ENCODE measurements around the gene STK38L.
"Not testable (repeated sequence)": the region's sequence is repeated elsewhere in the genome, so short reads cannot be mapped to it uniquely, and the experiment has no call there.

Gene STK38L

DNA sequence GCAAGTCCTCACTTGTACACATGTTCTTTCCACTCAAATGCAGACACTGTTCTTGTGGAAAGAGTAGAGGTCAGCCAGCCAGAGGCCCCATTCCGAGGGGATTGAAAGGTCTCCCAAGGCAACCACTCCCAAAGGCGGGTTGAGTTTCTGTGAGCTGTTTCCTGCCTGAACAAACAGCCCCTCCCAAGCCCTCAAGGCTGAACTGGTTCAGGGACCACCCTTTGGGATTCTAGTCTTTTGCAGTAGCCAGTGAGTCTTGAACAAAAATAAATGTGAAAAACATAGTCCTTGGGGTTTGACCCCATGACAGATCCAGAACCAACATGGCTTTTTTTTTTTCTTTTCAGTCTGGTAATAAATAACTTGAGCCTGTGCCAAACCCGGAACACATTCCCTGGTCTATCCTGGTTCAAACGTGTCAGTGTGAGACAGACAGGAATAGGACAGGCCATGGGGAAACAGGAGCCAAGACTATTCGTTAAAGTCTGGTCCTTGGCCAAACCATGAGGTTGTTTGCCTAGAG lies 17.6 kb upstream of the STK38L start:
- no peak for DNase-seq (ENCODE audit: low spot score)

- DNase-seq (ENCODE audit: low spot score), result no peak
These were observed 14.7 kb upstream of the STK38L start for GRCh38 chr12:27229367-27229766.

DNA sequence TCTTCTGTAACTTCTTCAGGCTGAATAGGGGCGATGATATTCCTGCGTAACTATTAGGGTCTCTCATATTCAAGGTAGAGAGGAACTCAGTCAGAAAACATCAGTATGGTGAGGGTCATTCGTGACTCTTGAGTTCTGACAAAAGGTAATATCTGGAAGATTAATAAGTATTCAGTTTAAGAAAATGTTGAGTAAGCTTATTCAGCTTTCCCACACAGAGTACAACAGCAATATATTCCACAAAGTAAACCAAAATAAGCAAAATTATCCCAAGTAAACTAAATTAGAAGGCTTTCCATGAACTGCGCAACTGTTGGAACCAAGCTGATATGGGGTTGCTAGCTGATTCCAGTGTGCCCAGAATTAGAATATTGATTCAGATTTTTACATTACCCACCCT lies 12.7 kb upstream of the STK38L start:
- DNase-seq (ENCODE audit: low spot score), result not testable (repeated sequence)

- no peak for DNase-seq (ENCODE audit: low spot score)
These were observed 10.3 kb upstream of the STK38L start for GRCh38 chr12:27233814-27234213.

DNA sequence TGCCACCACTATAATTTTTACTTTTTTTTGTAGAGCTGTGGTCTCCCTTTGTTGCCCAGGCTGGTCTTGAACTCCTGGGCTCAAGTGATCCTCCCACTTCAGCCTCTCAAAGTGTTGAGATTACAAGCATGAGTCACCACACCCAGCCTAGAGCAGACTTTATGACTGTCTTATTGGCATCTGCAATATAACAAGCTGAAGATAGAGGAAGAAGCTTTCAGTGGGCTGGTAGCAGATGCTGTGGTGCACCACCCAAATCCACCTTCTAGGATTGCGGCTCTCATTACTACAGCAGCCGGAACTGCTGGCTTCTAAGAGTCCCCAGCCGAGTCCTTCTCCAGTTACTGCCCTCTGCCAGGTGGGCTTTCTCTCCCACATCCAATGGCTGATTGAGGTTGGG lies 7.6 kb upstream of the STK38L start:
- no peak for DNase-seq (ENCODE audit: low spot score)

DNA sequence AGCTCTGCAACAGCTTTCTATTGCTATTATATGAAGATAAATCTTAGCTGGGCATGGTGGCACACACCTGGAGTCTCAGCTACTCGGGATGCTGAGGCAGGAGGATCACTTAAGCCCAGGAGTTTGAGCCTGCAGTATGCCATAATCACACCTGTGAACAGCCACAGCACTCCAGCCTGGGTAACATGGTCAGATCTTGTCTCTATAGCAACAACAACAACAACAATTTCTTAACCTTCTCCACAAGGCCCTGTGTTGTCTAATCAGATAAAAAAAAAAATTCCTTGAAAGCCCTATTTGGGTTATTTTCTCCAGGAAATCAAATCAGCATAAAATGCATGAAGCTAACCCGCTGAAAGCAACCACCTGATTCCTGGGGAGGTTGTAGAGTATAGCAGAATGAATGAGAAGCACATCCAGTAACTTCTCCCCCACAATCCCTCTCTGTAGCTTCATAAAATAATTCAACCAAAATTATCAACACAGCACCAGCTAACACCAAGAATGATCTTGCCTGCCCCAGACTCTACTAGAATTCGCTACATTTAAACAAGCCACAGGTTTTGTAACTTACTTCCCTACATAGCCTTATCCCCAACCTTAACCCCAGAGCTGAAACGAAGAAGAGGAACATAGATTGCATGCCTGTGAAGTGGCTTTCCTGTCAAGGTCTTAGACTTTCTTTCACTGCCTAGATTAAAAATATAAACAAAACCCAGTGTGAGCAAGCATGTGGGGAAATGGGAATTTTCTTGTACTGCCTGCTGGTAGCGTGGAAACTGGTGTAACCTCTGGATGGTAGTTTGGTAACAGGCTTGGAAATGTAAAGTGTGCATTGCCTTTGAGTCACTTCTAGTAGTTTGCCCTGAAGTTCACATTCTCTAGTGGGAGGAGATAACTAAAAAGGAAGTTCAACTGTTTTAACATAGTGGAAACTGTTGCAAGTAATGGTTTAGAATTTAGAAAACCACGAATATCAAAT lies 6.0 kb upstream of the STK38L start:
- DNase-seq (ENCODE audit: low spot score), result peak; percentile 41

DNA sequence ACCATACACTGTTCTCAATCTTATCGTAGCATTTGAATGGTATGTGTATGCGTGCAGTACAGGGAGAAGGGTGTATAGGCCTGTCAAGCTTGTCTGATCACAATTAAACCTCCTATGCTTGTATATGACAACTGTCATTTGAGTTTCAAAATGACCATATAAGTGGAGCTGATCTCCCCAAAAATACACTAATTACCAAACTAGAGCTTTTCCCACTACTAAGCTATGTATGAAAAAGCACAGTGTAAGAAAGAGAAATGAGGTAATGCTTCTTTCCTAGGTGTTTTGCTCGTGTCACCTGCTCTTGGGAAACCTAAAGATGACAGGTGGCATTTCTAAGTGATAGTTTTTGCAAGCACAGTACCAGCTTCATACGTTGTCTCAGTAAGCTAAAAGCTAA lies 1.1 kb upstream of the STK38L start:
- DNase-seq (ENCODE audit: low spot score), result no peak

GRCh38 chr12:27244689-27245488 lies 803 bp downstream of the STK38L start:
- no peak for DNase-seq (ENCODE audit: low spot score)

DNA sequence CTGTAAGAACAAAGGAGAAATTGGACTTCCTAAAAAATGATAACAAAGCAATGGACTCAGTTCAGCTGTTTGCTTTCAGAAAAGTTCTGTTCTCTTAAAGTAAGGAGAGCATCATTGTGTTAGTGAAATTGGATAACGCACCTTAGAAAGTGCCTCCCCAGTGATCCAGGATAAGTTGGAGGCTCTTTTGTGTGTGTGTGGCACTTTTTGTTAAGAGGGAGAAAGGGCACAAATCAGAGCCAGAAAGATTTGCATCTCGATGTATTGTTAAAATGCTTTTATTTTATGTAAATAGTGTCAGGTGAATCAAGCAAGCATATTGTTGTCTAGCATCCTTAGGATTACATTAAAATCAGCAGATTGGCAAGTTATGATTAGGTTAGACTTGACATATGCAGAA lies 2.1 kb downstream of the STK38L start:
- no peak for DNase-seq (ENCODE audit: low spot score)

- DNase-seq (ENCODE audit: low spot score), result no peak
These were observed 2.7 kb downstream of the STK38L start for GRCh38 chr12:27246774-27247173.

- no peak for DNase-seq (ENCODE audit: low spot score)
These were observed 8.8 kb downstream of the STK38L start for GRCh38 chr12:27252934-27253333.

- DNase-seq (ENCODE audit: low spot score), result no peak
These were observed 9.3 kb downstream of the STK38L start for GRCh38 chr12:27253347-27253746.

- no peak for DNase-seq (ENCODE audit: low spot score)
These were observed 11.7 kb downstream of the STK38L start for GRCh38 chr12:27255806-27256205.

GRCh38 chr12:27257104-27257843 lies 13.2 kb downstream of the STK38L start:
- DNase-seq (ENCODE audit: low spot score), result no peak

- DNase-seq (ENCODE audit: low spot score), result no peak
These were observed 16.7 kb downstream of the STK38L start for GRCh38 chr12:27260746-27261145.

DNA sequence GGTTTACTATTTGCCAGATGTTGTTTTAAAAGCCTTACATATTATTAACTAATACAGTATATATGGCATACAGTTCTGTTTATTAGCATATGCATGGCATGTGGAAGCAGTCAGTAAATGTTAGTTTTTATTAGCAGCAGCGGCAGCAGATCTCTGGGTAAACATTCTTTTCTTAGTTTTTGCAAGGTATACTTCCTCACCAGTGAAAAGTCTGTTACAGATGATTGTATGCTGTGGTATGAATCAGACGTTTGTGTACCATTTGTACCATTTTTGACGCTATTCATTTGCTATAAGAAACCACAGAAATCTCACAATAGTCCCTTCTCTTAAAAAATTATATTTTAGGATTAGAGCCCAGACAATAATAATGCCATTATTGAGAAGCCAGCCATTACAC lies 17.8 kb downstream of the STK38L start:
- DNase-seq (ENCODE audit: low spot score), result no peak

DNA sequence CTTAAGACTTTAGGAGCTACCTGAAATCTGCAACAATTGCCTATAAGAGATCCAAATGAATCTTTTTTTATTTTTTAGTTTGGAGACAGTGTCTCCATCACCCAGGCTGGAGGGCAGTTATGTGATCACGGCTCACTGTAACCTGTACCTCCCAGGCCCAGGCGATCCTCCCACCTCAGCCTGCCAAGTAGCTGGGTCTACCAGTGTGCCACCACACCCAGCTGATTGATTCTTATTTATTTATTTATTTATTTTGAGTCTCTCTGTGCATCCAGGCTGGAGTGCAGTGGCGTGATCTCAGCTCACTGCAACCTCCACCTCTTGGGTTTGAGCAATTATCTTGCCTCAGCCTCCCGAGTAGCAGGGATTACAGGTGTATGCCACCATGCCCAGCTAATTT lies 26.1 kb downstream of the STK38L start:
- DNase-seq (ENCODE audit: low spot score), result no peak

GRCh38 chr12:27271206-27271605 lies 27.1 kb downstream of the STK38L start:
- DNase-seq (ENCODE audit: low spot score), result no peak

DNA sequence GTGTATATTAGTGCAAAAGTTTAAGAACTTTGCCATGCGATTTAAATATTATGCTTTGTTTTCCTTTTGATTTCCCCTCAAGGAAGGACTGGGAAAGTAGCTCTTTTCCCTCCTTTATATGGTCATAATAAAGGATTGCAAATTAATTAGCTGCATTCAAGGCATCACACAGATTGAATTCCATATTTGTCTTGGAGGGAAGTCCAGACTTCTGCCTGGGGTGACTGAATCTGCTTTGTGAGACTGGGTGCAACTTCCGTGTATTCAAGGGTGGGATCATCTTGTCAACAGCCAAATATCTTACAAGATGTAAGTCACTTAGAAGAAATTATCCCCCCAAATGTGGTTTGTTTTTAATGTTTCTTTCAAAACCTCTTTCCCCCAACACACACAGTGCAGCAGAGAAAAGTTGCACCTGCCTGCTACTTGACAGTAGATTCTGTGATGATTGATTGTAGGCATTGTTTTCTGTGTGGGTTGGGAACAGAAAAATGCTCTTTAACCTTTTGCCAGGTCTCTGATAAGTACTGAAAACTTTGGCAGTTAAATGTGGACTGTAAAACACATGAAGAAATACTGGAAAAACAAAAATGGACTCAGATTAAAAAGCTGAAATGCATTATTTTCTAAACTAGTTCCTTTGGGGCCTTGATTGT lies 28.4 kb downstream of the STK38L start:
- no peak for DNase-seq (ENCODE audit: low spot score)

DNA sequence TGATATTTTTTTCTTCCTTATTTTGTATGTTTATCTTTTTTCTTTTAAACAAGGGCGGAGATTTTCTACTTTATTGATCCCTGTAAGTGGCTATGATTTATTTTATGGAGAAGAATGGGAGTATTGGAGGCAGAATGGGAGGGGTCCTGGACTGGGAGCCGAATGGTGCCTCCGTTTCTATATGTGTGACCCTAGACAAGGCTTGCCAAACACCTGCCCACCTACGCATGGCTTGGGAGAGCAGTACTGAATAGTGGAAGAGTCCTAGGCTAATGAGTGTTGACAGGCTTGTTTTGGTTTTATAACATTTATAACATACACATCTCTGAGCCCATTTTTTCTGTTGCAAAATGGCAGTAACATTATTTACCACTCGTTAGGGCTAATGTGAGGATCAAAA lies 29.0 kb downstream of the STK38L start:
- DNase-seq (ENCODE audit: low spot score), result no peak

- no peak for DNase-seq (ENCODE audit: low spot score)
These were observed 30.6 kb downstream of the STK38L start for GRCh38 chr12:27274706-27275105.

DNA sequence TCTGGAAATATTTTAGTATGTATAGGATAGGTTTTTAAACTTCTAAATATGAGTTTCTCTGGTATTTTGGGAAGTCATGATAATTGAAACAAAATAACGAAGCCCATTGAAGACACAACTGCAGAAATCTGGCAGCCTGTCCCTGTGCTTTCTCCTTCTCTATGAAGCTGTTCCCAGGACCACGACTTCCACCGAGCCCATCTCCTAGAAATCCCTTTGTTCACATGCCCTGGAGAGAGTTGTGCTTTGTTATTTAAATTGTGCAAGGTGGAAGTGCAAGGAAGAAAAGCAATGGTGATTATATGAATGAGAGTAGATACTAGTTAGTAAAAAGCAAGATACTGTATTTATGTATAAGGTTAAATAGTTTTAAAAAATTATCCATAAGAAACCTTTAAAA lies 32.2 kb downstream of the STK38L start:
- no peak for DNase-seq (ENCODE audit: low spot score)

All from globus pallidus (tissue), 1 donor.